Panc1 (cell line): Measurements from ENCODE around the gene NARS2. TPM values are rescaled to one million over a fixed set of nuclear protein-coding genes. Genes with fewer than 3 reads are reported as not detected.

Experiments used
- ATAC-seq: fragments of 200-7000 bp; cut with Tn5 transposase; 2 replicates; pipeline ENCODE4 v1.9.1; 2020; ENCODE audit warnings: mild to moderate bottlenecking, moderate library complexity
- BruUV-seq: library from RNA; stranded (reverse); fragments of 400-500 nt; replicated peaks from 2 replicates; lab custom pipeline; 2021; lab: Mats Ljungman, UMichigan
- CTCF ChIA-PET: fragments of 300-600 bp; sonication (Branson Sonifier 250); formaldehyde crosslinking; loops from one replicate; lab custom pipeline; 2022; ENCODE audit warnings: antibody characterized with exemption; lab: Charles Lee
- POLR2A ChIA-PET: fragments of 300-600 bp; sonication (Branson Sonifier 250); formaldehyde crosslinking; loops from one replicate; lab custom pipeline; 2022; ENCODE audit warnings: antibody characterized with exemption; lab: Charles Lee
- DNase-seq: peaks from one replicate; pipeline ENCODE4 v3.0.0-alpha.2; 2010; ENCODE audit warnings: low read depth, low spot score
- H3K27ac ChIP-seq: 2 replicates; pipeline ENCODE4 v1.5.1; 2011; ENCODE audit warnings: mild to moderate bottlenecking, low read length, inconsistent platforms
- H3K27me3 ChIP-seq: fragments of 200-500 bp; sonication (Bioruptor generic); 2 replicates; pipeline ENCODE4 v1.6.0; 2014; ENCODE audit warnings: low read length, inconsistent platforms; ENCODE audit not compliant: control insufficient read depth, insufficient read depth
- H3K36me3 ChIP-seq: fragments of 200-500 bp; sonication (Bioruptor generic); 2 replicates; pipeline ENCODE4 v1.5.1; 2014; ENCODE audit warnings: inconsistent platforms, mild to moderate bottlenecking, low read length, moderate library complexity; ENCODE audit not compliant: control insufficient read depth, insufficient read depth
- H3K4me1 ChIP-seq: 2 replicates; pipeline ENCODE4 v1.5.1; 2011; ENCODE audit warnings: inconsistent platforms, mild to moderate bottlenecking, low read length, moderate library complexity; ENCODE audit not compliant: control insufficient read depth, insufficient read depth
- H3K4me3 ChIP-seq, 2 experiments: 2 replicates each; pipeline ENCODE4 v1.5.1; 2011 to 2012; ENCODE audit warnings: low read depth in 2 of 2, low read length in 2 of 2, mild to moderate bottlenecking in 2 of 2, inconsistent platforms in 1 of 2, moderate library complexity in 1 of 2
- H3K9me3 ChIP-seq: fragments of 200-500 bp; sonication (Bioruptor generic); 2 replicates; pipeline ENCODE4 v1.5.1; 2014; ENCODE audit warnings: low read depth, mild to moderate bottlenecking, inconsistent platforms, low read length, moderate library complexity; ENCODE audit not compliant: control insufficient read depth, insufficient read depth
- CTCF ChIP-seq: fragments of 450-650 bp; IDR thresholded peaks from 2 replicates; pipeline ENCODE4 v1.5.1; 2017; ENCODE audit warnings: mild to moderate bottlenecking
- POLR2AphosphoS5 ChIP-seq: IDR thresholded peaks from 2 replicates; pipeline ENCODE4 v1.6.1; 2012; ENCODE audit warnings: mild to moderate bottlenecking, low read depth, low read length, moderate library complexity
- REST ChIP-seq, 2 experiments: IDR thresholded peaks; 2 replicates each; pipeline ENCODE4 v1.6.1; 2011 to 2012; ENCODE audit warnings: low read depth in 2 of 2, control low read depth in 1 of 2, low read length in 1 of 2, mild to moderate bottlenecking in 1 of 2, moderate library complexity in 1 of 2; ENCODE audit not compliant: insufficient read depth in 1 of 2
- SIN3A ChIP-seq: IDR thresholded peaks from 2 replicates; pipeline ENCODE4 v1.6.1; 2012; ENCODE audit warnings: low read depth, mild to moderate bottlenecking, low read length, moderate library complexity, borderline replicate concordance; ENCODE audit not compliant: insufficient read depth
- TCF7L2 ChIP-seq: IDR thresholded peaks from 2 replicates; pipeline ENCODE4 v1.6.1; 2011; ENCODE audit warnings: mild to moderate bottlenecking, low read depth, low read length, inconsistent platforms
- in situ Hi-C: cut with HindIII; loops from 2 replicates; pipeline ENCODE4 v1.10.0; 2016; ENCODE audit warnings: low sequenced_read_pairs, low pct_unique_long_range_greater_than_20kb
- intact Hi-C: fragments of 100-400 bp; cut with micrococcal nuclease; formaldehyde crosslinking; loops from one replicate; pipeline ENCODE4 v1.10.0; 2022; ENCODE audit not compliant: unreplicated experiment
- total RNA-seq: library from RNA; stranded (reverse); gene quantifications from one replicate; pipeline ENCODE4 v1.2.1, GENCODE V29; 2021; ENCODE audit not compliant: unreplicated experiment

NARS2 gene
- total RNA-seq, 1 experiment from 2014 or later = 29.8 TPM

- in situ Hi-C loops = no loop called here
- Histone ChIP-seq H3K4me3 (no peak overlapping the region), H3K4me1 (peaks cover 31% of the 10 kb centered on the region), H3K27me3 (peaks cover 2% of the 10 kb centered on the region; the same call in 1 of the 2 replicates), H3K36me3 (no peaks in the 10 kb centered on the region), H3K27ac (peak overlapping the region; percentile 93), H3K9me3 (peaks cover 5% of the 10 kb centered on the region; the same call in 1 of the 2 replicates)
- POLR2A ChIA-PET = no interaction called here
- no TSS peak for BruUV-seq
- DNase-seq = no peak
- CTCF ChIA-PET = interaction anchor here (0.6 to 2.2 kb wide), 3 partner anchors 8 to 266 kb away, joined by 3 to 7 read pairs (median 5); no protein-coding TSS in a partner anchor
- no peak for TF ChIP-seq TCF7L2
- TF ChIP-seq REST (IDR thresholded peaks at IDR 0.05; ENCODE audit: insufficient read depth in 1 of 2, low read depth in 2 of 2, low read length in 1 of 2) = no peak
- no peak for TF ChIP-seq CTCF
- TF ChIP-seq SIN3A = no peak
- TF ChIP-seq POLR2AphosphoS5 = no peak
- intact Hi-C loops = loop anchor here (2.0 to 5.0 kb wide), 2 partner anchors 147 to 187 kb away; no protein-coding TSS in a partner anchor
- ATAC-seq = no peak
These were observed 159.3 kb downstream of the NARS2 start for GRCh38 chr11:78415338-78415737.

GRCh38 chr11:78414321-78415051 lies 160.2 kb downstream of the NARS2 start:
- no TSS peak for BruUV-seq
- no peak overlapping the region for H3K27ac ChIP-seq
- ChIA-PET CTCF (interaction anchor here (0.6 kb wide), 1 partner anchor 265 kb away, joined by 5 read pairs; no protein-coding TSS in a partner anchor), POLR2A (no interaction called here)
- H3K4me1 ChIP-seq = peaks cover 24% of the 10 kb centered on the region
- H3K27me3 ChIP-seq = peaks cover 2% of the 10 kb centered on the region; the same call in 1 of the 2 replicates
- no peak for DNase-seq
- intact Hi-C loops (loop anchor here (2.0 to 5.0 kb wide), 2 partner anchors 148 to 186 kb away; no protein-coding TSS in a partner anchor), in situ Hi-C loops (no loop called here)
- H3K9me3 ChIP-seq = peaks cover 13% of the 10 kb centered on the region; the same call in 1 of the 2 replicates
- TF ChIP-seq CTCF = peak; percentile 84
- no peak for TF ChIP-seq TCF7L2
- no peaks in the 10 kb centered on the region for H3K36me3 ChIP-seq
- ATAC-seq = no peak
- H3K4me3 ChIP-seq = no peak overlapping the region
